GM08714 (cell line): ENCODE data around the gene KLHL12.

Experiments
- H3K4me3 ChIP-seq: fragments of 200-500 bp; sonication (Bioruptor generic); 2 replicates; pipeline ENCODE4 v1.5.1; 2014; ENCODE audit warnings: mild to moderate bottlenecking, low read length, inconsistent platforms
- ZNF274 ChIP-seq: IDR thresholded peaks from 2 replicates; pipeline ENCODE4 v1.6.1; 2012; ENCODE audit warnings: mild to moderate bottlenecking, low read depth, low read length

KLHL12 gene

GRCh38 chr1:202926581-202927491, at the start of gene KLHL12:
TSS of gene KLHL12 (minus strand) at chr1:202927234. CDS start at chr1:202925162, 2,072 bp downstream.
- peak within 1 kb of the TSS; percentile 76 for H3K4me3 ChIP-seq
- TF ChIP-seq ZNF274, result no peak

- H3K4me3 ChIP-seq, result no peak overlapping the region
- TF ChIP-seq ZNF274, result no peak
Observed at GRCh38 chr1:202976633-202977032, 49.6 kb upstream of the KLHL12 start.

GRCh38 chr1:202974856-202975255, 47.8 kb upstream of the KLHL12 start:
- no peak overlapping the region for H3K4me3 ChIP-seq
- no peak for TF ChIP-seq ZNF274

GRCh38 chr1:202972046-202972445, 45.0 kb upstream of the KLHL12 start:
- no peak for TF ChIP-seq ZNF274
- no peak overlapping the region for H3K4me3 ChIP-seq

GRCh38 chr1:202968895-202969295, 41.9 kb upstream of the KLHL12 start:
- TF ChIP-seq ZNF274, result no peak
- no peak overlapping the region for H3K4me3 ChIP-seq

- H3K4me3 ChIP-seq, result no peak overlapping the region; the same call in 1 of the 2 replicates
- no peak for TF ChIP-seq ZNF274
Observed at GRCh38 chr1:202968351-202968750, 41.3 kb upstream of the KLHL12 start.

GRCh38 chr1:202967684-202968281, 40.7 kb upstream of the KLHL12 start:
- TF ChIP-seq ZNF274, result no peak
- H3K4me3 ChIP-seq, result peak overlapping the region; percentile 65

GRCh38 chr1:202966006-202966898, 39.2 kb upstream of the KLHL12 start:
- no peak for TF ChIP-seq ZNF274
- peak overlapping the region; percentile 83 for H3K4me3 ChIP-seq

GRCh38 chr1:202965422-202965821, 38.4 kb upstream of the KLHL12 start:
- no peak for TF ChIP-seq ZNF274
- H3K4me3 ChIP-seq, result no peak overlapping the region

GRCh38 chr1:202964791-202965410, 37.9 kb upstream of the KLHL12 start:
- no peak for TF ChIP-seq ZNF274
- no peak overlapping the region for H3K4me3 ChIP-seq

GRCh38 chr1:202961220-202961880, 34.3 kb upstream of the KLHL12 start:
- H3K4me3 ChIP-seq, result no peak overlapping the region
- TF ChIP-seq ZNF274, result no peak

GRCh38 chr1:202959276-202959620, 32.2 kb upstream of the KLHL12 start:
- no peak for TF ChIP-seq ZNF274
- no peak overlapping the region for H3K4me3 ChIP-seq

GRCh38 chr1:202958544-202959275, 31.7 kb upstream of the KLHL12 start:
- no peak for TF ChIP-seq ZNF274

More at GRCh38 chr1:202958544-202959275, 31.7 kb upstream of the KLHL12 start:
- peak overlapping the region; percentile 67 for H3K4me3 ChIP-seq
